ENCODE data around the gene FOXK1.

The FOXK1 gene

GRCh38 chr7:4700577-4701235 is 18.6 kb downstream of the FOXK1 start:
- no peak for DNase-seq

DNA sequence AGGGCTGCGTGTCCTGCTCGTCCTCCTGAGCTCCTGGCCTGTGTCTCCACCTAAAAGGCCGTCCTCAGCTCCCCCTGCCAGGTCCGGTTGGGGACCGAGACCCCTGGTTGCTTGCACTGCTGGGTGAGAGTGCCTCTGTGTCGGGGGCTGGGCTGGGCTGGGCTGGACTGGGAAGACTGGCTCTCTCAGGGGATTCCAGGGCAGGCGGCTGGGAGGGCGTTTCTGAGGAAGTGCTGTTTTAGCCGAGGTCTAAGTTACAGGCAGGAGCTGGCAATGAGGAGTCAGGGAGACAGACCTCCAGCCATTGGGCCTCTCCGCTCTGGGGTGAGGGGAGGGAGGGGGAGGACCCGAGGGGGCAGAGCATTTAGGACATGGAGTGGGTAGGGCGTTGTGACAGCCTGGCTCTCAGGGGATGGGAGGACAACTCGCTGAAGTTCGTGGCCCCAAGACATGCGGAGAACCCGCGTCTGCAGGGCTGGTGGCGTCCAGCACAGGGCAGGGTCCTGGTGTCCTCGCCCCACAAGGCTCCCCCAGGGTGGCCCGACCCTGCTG is 20.9 kb downstream of the FOXK1 start:
- no peak for DNase-seq

DNA sequence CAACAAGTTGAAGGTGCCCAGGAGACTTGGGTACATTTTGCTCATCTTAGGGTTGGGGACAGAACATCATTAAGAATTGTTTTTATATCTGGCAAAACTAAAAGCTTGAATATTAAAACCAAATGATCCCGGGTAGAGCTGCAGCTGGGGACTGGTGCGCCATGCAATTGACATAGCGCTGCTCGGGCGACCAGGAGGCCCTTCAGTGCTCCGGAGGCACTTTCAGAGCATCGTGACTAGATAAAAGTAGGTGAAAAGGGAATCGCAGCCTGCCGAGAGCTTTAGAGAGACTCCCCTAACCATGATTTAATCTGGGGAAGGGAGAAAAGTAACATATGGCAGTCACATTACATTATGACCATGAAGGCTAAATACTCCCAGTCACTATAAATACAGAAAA is 21.4 kb downstream of the FOXK1 start:
- DNase-seq, result no peak

DNA sequence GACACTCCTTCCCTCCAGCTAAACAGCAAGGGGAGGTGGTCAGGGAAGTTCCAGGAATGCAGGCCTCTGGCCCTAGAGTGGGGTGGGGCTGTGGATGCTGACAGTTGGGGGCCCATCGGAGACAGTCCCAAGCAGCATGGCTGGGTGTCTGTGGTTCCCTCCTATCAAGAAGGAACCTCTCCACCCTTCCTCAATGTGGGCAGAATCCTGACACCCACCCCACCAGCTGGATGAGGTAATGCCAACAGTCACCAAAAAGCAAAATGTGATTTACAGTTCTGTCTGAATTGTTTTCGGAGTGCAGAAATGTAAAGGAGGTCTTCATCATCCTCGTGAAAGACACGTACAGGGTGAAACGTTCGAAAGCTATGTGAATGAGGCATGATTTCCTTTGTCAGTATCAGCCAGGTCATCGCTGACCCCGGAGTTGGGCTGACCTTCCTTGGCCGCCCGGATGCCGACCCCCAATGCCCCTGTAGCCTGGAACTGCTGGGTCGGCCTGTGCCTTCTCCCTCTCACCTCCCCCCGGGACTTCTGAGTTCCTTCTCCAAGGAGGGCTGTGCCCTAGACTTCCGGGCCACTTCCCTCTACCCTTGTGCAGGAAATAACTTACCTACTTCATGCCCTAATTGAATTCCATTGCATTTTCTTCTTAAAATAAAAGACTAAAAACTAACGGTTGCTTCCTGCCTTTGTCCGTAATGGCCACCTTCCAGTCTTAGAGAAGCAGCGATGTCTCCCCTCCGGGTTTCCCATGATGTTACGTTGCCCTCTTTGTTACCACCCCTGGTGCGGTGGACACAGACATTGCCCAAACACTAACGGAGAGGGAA is 24.5 kb downstream of the FOXK1 start:
- DNase-seq, result no peak

DNA sequence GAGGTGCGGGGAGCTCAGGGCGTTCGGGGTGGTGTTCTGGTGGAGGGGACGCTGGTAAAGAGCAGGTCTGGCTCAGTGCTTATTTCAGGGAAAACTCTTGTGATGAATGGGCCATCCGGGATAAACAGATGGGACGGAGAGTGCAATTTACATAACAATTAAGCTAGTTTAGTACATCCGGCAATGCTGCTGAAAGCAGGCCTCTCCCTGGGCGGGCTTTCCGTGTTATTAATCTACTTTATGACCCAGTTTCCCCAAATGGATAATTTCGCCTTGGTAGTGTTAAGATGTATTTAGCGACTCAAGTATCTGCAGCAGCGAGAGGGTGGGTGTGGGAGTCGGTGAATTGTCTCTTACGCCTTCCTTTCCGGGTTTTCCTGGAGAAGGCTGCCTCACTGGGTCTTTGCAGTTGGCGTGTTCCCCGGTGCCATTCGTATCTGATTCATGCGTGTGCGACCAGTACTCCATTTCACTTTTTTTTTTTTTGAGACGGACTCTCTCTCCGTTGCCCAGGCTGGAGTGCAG is 25.2 kb downstream of the FOXK1 start:
- DNase-seq, result peak; percentile 21

GRCh38 chr7:4707980-4708411 is 25.9 kb downstream of the FOXK1 start:
- no peak for DNase-seq

DNA sequence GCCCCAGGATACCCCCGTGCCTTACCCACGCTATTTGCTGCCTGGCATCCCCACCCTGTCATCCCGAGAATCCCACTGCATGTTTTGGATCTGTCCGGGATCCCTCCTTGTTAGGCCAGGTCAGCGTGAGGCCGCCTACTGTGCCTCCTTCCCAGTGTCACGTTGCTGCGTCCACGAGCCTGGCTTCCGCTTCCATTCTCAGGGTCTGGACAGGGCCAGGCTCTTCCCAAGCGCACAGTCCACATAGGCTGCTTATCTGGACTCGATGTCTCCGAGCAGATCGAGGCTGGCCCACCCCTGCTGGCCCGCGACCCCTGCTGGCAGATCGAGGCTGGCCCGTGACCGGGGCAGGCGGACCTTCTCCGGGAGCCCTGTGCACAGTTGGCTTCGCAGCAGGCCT is 27.1 kb downstream of the FOXK1 start:
- DNase-seq, result no peak

GRCh38 chr7:4711093-4711492 is 29.0 kb downstream of the FOXK1 start:
- no peak for DNase-seq

- no peak for DNase-seq
Measured at GRCh38 chr7:4711634-4712033, 29.5 kb downstream of the FOXK1 start.

GRCh38 chr7:4712281-4713182 is 30.4 kb downstream of the FOXK1 start:
- DNase-seq, result peak; percentile 85

GRCh38 chr7:4713183-4713784 is 31.2 kb downstream of the FOXK1 start:
- no peak for DNase-seq

GRCh38 chr7:4714161-4714700 is 32.1 kb downstream of the FOXK1 start:
- DNase-seq, result no peak

GRCh38 chr7:4714767-4715409 is 32.8 kb downstream of the FOXK1 start:
- no peak for DNase-seq

DNA sequence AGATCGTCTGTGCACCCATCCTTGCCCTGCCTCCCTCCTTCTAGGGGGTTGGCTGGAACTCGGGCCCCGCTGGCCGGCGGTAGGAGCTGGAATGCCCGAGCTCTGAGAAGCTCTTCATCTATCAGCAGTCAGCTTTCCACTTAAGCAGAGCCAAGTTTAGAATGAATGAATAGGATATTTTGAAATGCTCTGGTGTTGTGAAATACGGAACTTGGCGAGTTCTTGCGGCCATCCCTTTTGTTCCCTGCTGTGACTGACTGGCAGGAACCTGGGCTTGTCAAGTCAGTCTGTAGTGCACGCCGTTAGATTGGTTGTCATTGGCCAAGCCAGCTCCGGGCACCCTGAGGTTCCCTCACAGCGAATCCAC is 33.3 kb downstream of the FOXK1 start:
- no peak for DNase-seq

DNA sequence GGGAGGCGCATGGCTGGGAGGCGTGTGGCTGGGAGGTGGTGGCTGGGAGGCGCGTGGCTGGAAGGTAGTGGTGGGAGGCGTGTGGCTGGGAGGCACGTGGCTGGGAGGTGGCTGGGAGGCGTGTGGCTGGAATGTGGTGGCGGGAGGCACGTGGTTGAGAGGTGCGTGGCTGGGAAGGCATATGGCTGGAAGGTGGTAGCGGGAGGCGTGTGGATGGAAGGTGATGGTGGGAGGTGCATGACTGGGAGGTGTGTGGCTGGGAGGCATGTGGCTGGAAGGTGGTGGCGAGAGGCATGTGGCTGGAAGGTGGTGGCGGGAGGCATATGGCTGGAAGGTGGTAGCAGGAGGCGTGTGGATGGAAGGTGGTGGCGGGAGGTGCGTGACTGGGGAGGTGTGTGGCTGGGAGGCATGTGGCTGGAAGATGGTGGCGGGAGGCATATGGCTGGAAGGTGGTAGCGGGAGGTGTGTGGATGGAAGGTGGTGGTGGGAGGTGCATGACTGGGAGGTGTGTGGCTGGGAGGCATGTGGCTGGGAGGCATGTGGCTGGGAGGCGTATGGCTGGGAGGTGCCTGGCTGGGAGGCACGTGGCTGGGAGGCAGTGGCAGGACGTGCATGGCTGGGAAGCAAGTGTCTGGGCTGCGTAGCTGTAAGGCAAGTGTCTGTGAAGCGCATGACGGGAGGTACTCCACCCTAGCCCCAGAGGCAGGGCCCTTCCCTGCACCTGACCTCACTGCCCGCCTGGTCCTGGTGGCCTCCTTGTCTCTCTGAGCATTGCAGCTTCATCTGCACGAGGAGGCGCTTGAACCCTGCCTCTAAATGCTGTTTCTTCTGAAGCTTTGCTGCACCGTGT is 35.1 kb downstream of the FOXK1 start:
- DNase-seq, result no peak

DNA sequence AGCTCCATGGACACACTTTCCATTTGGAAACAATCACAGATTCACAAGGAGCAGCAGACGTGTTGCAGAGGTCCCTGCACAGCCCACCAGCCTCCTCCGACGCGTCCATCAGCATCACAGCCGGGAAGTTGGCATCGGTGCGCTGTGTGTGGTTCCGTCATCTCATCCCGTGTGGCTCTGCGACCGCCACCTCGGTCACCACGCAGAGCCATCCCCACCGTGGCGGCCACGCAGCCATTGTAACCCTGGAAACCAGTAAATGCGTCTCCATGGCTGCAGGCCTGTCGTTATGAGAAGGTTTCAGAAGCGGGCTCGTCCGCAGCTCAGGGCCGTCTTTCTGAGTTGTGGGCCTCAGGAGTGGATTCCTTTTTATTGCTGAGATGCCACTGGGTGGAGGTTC is 36.0 kb downstream of the FOXK1 start:
- no peak for DNase-seq

GRCh38 chr7:4720225-4720624 is 38.1 kb downstream of the FOXK1 start:
- DNase-seq, result no peak

DNA sequence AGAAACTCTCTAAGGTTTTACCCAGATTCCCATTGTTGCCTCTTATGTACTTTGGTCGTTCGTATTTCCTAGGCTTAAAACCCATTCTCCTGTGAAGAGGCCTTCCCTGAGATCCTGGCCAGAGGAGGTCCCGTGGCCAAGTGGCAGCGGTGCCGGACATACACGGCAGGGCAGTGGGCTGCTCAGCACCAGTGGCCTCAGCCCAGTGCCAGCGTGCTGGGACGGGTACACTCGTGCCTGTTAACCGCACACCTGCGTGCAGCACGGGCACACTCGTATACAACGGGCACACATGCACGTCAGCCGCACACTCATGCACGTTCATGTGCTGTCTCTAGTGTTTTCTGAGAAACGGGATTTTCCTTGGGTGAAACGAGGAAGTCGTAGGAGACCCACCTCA is 40.2 kb downstream of the FOXK1 start:
- no peak for DNase-seq

DNA sequence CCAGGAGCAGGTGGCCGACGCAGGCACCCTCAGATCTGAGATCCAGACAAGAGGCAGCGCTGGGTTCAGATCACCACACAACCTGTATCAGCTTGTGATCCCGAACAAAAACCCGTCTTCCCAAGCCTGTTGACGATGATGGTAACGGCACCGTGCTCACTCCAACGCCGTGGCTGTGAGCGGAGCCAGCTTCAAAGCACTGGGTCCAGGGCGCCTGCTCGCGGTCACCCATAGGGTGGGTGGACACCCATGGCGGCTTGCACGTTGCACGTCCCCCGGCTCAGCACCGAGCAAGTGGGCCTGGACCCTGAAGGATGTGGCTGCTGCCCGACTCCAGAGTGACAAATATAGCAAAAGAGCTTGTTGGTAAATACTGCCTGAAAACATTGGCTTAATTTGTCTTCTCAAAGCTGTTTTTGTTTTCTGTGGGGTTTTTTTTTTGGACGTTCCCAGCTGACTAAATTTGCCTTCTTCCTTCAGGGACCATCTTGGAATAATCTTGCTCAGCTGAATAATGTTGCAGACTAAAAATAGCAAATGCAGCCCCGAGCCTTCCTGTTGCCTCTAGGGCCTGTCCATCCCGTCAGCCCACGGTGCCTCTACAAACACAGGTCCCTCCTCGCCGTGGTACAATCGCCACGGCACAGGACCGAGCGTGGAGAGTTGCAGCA is 41.0 kb downstream of the FOXK1 start:
- no peak for DNase-seq

DNA sequence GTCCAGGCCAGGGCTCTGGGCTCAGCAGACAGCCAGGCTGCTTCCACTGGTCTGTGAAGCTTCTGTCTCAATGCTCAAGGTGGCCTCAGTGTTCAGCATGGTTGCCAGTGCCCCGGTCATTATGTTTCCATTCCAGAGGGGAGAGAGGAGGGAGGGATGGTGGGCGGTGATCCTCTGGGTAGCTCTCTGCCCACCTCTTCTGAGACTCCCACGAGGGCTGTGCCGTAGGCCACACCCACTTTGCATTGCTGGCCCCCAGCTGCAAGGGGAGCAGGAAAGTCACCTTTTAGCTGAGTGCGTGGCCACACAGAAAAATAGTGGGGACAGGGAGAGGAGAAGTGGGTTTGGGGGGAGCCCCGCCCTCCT is 42.5 kb downstream of the FOXK1 start:
- no peak for DNase-seq

Measured in NCI-H524 treated with DMSO at 0.1 percent for 48 hours (cell line).